ENCODE data around the gene FSIP2.

FSIP2 gene

GRCh38 chr2:185738679-185739472 is at the start of gene FSIP2:
TSS of gene FSIP2 (plus strand) at chr2:185738804. CDS start at chr2:185738895, 91 bp downstream.
- TF ChIP-seq CTCF (IDR thresholded peaks at IDR 0.05; ENCODE audit: low read depth, low read length, missing control alignments), result peak; percentile 54
- in situ Hi-C loops (cut with HindIII; ENCODE audit: low sequenced_read_pairs), result no loop called here
- H3K4me3 ChIP-seq (ENCODE audit: low read depth, low read length), result peak within 1 kb of the TSS; percentile 32
- DNase-seq (ENCODE audit: low read depth), result no peak

GRCh38 chr2:185689906-185690539 is 48.6 kb upstream of the FSIP2 start:
- no peak for TF ChIP-seq CTCF (IDR thresholded peaks at IDR 0.05; ENCODE audit: low read depth, low read length, missing control alignments)
- H3K4me3 ChIP-seq (ENCODE audit: low read depth, low read length), result no peak overlapping the region
- in situ Hi-C loops (cut with HindIII; ENCODE audit: low sequenced_read_pairs), result no loop called here
- peak; percentile 12 for DNase-seq (ENCODE audit: low read depth)

GRCh38 chr2:185695711-185696235 is 42.8 kb upstream of the FSIP2 start:
- H3K4me3 ChIP-seq (ENCODE audit: low read depth, low read length), result no peak overlapping the region
- in situ Hi-C loops (cut with HindIII; ENCODE audit: low sequenced_read_pairs), result no loop called here
- TF ChIP-seq CTCF (IDR thresholded peaks at IDR 0.05; ENCODE audit: low read depth, low read length, missing control alignments), result no peak
- no peak for DNase-seq (ENCODE audit: low read depth)

GRCh38 chr2:185700883-185701282 is 37.7 kb upstream of the FSIP2 start:
- in situ Hi-C loops (cut with HindIII; ENCODE audit: low sequenced_read_pairs), result no loop called here
- DNase-seq (ENCODE audit: low read depth), result no peak
- no peak for TF ChIP-seq CTCF (IDR thresholded peaks at IDR 0.05; ENCODE audit: low read depth, low read length, missing control alignments)

GRCh38 chr2:185734658-185735057 is 3.9 kb upstream of the FSIP2 start:
- H3K4me3 ChIP-seq (ENCODE audit: low read depth, low read length), result no peak overlapping the region
- no peak for TF ChIP-seq CTCF (IDR thresholded peaks at IDR 0.05; ENCODE audit: low read depth, low read length, missing control alignments)
- no peak for DNase-seq (ENCODE audit: low read depth)
- in situ Hi-C loops (cut with HindIII; ENCODE audit: low sequenced_read_pairs), result no loop called here

More at GRCh38 chr2:185700883-185701282, 37.7 kb upstream of the FSIP2 start:
- no peak overlapping the region for H3K4me3 ChIP-seq (ENCODE audit: low read depth, low read length)

GRCh38 chr2:185736210-185736609 is 2.4 kb upstream of the FSIP2 start:
- in situ Hi-C loops (cut with HindIII; ENCODE audit: low sequenced_read_pairs), result no loop called here
- TF ChIP-seq CTCF (IDR thresholded peaks at IDR 0.05; ENCODE audit: low read depth, low read length, missing control alignments), result no peak
- DNase-seq (ENCODE audit: low read depth), result no peak
- H3K4me3 ChIP-seq (ENCODE audit: low read depth, low read length), result no peak overlapping the region
